ENCODE results near the gene CDC26. TPM values are rescaled to one million over a fixed set of nuclear protein-coding genes. Genes with fewer than 3 reads are reported as not detected.

Gene CDC26
- total and polyA plus RNA-seq, 10 of the 15 experiments (the other 5 are each of a cell fraction or from before 2014, with no cell fraction given) = 28.2 to 156 (median 61.5) TPM

- ATAC-seq (peak; percentile 21), DNase-seq (ENCODE audit: low read depth, low spot score) (no peak), FAIRE-seq (no peak)
- Histone ChIP-seq H2AFZ (ENCODE audit: control insufficient read depth, low read depth, low read length) (peak overlapping the region; percentile 95), H3K4me2 (ENCODE audit: control insufficient read depth, insufficient read depth) (peak overlapping the region; percentile 90), H3K9ac (ENCODE audit: control insufficient read depth, insufficient read depth, low read length) (peak overlapping the region; percentile 86), H3K36me3 (ENCODE audit: control insufficient read depth in 2 of 2, insufficient read depth in 2 of 2, low read length in 1 of 2) (0 out of 4 replicates have a peak, but pooled peaks cover 0 to 8% of the 10 kb centered on the region in 2 experiments), H3K4me1 (ENCODE audit: control insufficient read depth, insufficient read depth, low read length) (peaks cover 4% of the 10 kb centered on the region; the same call in 1 of the 2 replicates), H4K20me1 (ENCODE audit: control insufficient read depth, insufficient read depth) (no peaks in the 10 kb centered on the region), H3K9me3 (replicated peaks; ENCODE audit: control insufficient read depth, insufficient read depth, low read length) (no peaks in the 10 kb centered on the region), H3K79me2 (ENCODE audit: control insufficient read depth, insufficient read depth, low read length) (peaks cover 62% of the 10 kb centered on the region), H3K27ac (ENCODE audit: control insufficient read depth, insufficient read depth) (peak overlapping the region; percentile 77), H3K4me3 (peak overlapping the region; percentile 94), H3K27me3 (replicated peaks in 1 of 2; ENCODE audit: control insufficient read depth in 2 of 2, insufficient read depth in 2 of 2, low read length in 1 of 2) (no peaks in the 10 kb centered on the region)
- in situ Hi-C loops (cut with MboI) = no loop called here
- intact Hi-C loops (cut with micrococcal nuclease; ENCODE audit: unreplicated experiment) = loop anchor here (5.0 kb wide), 1 partner anchor 160 kb away; no protein-coding TSS in a partner anchor
- TSS peak; percentile 90 for BruUV-seq (replicated peaks)
- POLR2A ChIA-PET = interaction anchor here (1.2 to 4.5 kb wide), 5 partner anchors 10 to 71 kb away, joined by 3 to 32 read pairs (median 10); partner anchors contain the start of genes CDC26, PRPF4 and SLC31A2
- WGBS (ENCODE audit: insufficient coverage, insufficient replicate concordance, low lambda C conversion rate, missing lambda C conversion rate) = 8% methylated on average over 20 of the region's 20 CpGs
- SMC1A ChIA-PET (ENCODE audit: uncharacterized antibody, unreplicated experiment) = interaction anchor here (0.5 to 5.0 kb wide), 9 partner anchors 10 to 178 kb away, joined by 3 to 68 read pairs (median 4); partner anchors contain the start of genes CDC26 and PRPF4
- CTCF ChIA-PET = interaction anchor here (1.7 to 4.8 kb wide), 4 partner anchors 10 to 110 kb away, joined by 7 to 52 read pairs (median 10); partner anchors contain the start of genes CDC26 and PRPF4
- RAD21 ChIA-PET (ENCODE audit: unreplicated experiment) = interaction anchor here (0.7 to 5.1 kb wide), 8 partner anchors 10 to 436 kb away, joined by 3 to 32 read pairs (median 4); partner anchors contain the start of genes C9orf43, CDC26, POLE3 and PRPF4
- no peak for TF ChIP-seq MXI1 (IDR thresholded peaks at IDR 0.05; ENCODE audit: low read depth, low read length)
- no peak for TF ChIP-seq BRCA1 (IDR thresholded peaks at IDR 0.05; ENCODE audit: low read depth, low read length)
- TF ChIP-seq PAX5 (IDR thresholded peaks at IDR 0.05; ENCODE audit: borderline replicate concordance, low read depth, low read length) = no peak
- peak; percentile 3; the same call in 1 of the 2 replicates for TF ChIP-seq GATAD2B (conservative IDR thresholded peaks at IDR 0.05; ENCODE audit: low read depth)
- 0 out of 2 replicates have a peak, but pooled peaks have one; percentile 24 for TF ChIP-seq LARP7 (IDR thresholded peaks at IDR 0.05)
These were observed 53.4 kb downstream of the CDC26 start for GRCh38 chr9:113221800-113222481.

All from GM12878 (cell line).